ENCODE data around the gene ENAM.
"Not testable (repeated sequence)": the region's sequence is repeated elsewhere in the genome, so short reads cannot be mapped to it uniquely, and the experiment has no call there.

The ENAM gene

GRCh38 chr4:70676554-70677090, 48.1 kb downstream of the ENAM start:
- no peak for DNase-seq (ENCODE audit: low read depth in 3 of 3)

DNA sequence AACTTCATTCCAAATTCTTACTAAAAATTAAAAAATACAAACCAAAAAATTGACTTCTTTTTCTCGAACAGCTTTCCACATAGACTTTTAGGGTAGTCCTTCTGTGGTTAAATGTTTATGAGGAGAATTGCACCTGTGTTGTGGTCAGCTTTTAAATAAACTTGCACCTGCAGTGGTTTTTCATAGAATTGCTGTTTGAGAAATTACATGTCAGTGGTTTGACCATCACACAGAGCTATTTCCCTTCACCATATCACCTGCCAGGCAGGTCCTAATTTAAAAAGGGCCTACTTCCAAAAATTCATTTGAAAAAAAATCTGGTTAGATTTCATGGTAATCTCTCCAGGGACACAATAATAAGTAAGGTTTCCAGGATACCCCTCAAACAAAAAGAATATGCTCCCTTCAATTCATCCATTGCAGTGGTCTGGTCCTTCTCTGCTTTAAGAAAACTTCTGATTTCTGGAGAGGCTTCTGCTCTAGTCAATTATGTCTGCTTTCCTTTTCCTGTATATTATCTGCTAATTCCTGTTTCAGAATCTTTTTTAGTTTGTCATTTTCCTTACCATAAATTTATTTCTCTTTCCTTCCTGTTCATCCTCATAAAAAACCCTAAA, 49.9 kb downstream of the ENAM start:
- DNase-seq (ENCODE audit: low read depth in 3 of 3): no peak

DNA sequence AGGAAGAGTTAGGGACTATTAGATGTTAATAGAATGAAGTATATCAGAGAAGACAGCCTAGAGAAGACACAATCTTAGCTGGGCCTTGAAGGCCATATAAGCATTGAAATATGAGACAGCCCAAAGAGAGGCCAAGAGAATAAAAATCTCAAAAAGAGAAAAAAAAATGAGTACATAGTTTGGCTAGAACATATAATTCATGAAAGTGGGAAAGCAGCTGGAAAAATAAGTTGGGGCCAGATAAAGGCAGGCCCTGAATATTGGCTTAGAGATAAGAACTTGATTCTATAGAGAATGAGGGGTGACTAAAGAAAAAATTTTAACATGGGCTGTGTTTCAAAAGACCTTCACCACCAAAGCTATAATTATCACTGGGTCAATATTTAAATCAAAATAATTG, 52.4 kb downstream of the ENAM start:
- no peak for DNase-seq (ENCODE audit: low read depth in 3 of 3)

DNA sequence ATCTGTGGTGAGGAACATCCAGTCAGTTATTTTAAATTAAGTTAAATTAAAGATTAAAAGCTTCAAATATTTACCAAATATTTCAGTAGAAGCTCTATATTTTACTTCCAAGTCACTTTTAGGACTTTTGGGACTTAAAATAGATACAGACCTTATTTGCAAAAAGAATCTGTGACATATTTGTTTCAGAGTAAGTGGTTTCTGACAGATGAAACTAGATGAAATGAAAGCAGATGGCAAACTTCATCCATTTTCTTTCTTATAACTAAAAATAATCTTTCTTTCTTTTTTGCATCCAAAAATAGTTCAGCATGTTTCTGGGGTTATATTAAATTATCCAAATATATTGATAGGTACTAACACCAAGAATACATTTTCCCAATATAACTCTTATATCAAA, 53.2 kb downstream of the ENAM start:
- no peak for DNase-seq (ENCODE audit: low read depth in 3 of 3)

GRCh38 chr4:70682142-70682541, 53.6 kb downstream of the ENAM start:
- not testable (repeated sequence) for DNase-seq (ENCODE audit: low read depth in 3 of 3)

GRCh38 chr4:70687392-70687791, 58.8 kb downstream of the ENAM start:
- peak in 1 of 3 experiments; percentile 6 for DNase-seq (ENCODE audit: low read depth in 3 of 3)

DNA sequence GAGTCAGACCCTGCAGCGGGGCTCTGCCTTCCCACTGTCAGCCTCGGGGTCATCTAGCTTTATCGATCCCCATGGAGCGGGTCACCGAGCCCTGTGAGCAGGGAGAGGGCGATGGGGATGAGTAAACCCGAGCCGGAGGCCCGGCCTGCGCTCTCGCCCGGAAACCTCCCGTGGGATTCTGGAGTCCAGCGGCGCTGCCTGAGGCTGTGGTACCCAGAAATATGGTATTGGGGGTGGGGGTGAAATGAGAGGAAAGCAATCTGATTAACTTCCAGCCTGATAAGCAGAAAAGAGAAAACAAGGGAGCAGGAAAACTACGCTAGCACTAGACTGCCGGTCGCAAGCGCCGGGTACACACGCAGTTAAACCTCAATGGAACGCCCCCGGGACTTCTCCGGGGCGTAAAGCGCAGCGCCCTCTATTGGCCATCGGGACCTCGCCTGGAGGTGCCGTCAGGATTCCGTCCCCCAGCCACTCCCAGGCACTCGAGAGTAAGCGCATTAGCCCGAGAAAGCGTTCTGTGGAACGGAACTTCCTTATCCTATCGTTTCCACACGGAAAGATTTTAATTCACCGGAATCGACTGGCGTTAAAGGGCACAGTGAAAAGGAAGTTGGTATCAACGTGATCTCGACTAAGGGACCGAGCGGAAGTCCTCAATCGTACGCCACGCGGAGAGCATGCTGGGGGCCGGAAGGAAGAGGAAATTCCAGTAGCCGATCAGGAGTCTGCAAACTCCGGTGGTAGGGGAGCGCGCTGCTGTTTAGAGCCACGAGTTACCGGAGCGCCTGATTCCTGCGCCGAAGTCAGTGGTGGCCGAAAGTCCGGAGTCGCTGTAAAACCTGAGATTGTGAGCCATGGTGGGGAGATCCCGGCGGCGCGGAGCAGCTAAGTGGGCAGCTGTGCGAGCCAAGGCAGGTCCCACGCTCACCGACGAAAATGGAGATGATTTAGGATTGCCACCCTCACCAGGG, 59.6 kb downstream of the ENAM start, which contains the start of gene UTP3:
TSS of gene UTP3 (plus strand) at position 712 of the 974 bp plus-strand sequence. CDS start at position 858, 146 bp downstream.
- peak; percentile 84 to 89 (median 88) for DNase-seq (ENCODE audit: low read depth in 3 of 3)

DNA sequence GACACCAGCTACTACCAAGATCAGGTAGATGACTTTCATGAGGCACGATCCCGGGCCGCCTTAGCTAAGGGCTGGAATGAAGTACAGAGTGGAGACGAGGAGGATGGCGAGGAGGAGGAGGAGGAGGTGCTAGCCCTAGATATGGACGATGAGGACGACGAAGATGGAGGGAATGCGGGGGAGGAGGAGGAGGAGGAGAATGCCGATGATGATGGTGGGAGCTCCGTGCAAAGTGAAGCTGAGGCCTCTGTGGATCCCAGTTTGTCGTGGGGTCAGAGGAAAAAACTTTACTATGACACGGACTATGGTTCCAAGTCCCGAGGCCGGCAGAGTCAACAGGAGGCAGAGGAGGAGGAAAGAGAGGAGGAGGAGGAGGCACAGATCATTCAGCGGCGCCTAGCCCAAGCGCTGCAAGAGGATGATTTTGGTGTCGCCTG, 60.3 kb downstream of the ENAM start:
- DNase-seq (ENCODE audit: low read depth in 3 of 3): no peak

DNA sequence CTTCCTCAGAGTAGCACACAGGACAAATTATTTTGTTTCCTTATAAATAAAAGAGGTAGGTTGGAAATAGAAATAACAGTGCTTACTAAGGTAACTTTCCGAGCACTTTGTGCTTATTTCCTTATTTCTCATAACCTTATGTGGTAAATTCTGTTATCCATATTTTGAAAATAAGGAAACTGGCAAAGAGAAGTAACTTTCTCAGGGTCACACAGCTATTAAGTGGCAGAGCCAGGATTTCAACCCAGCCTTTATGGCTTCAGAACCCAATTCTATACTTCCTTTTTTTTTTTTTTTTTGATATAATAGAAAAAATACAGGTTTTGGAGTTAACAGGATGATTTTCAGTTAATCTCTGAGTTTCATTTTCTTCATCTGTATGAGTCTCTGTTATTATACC, 63.1 kb downstream of the ENAM start:
- no peak for DNase-seq (ENCODE audit: low read depth in 3 of 3)

DNA sequence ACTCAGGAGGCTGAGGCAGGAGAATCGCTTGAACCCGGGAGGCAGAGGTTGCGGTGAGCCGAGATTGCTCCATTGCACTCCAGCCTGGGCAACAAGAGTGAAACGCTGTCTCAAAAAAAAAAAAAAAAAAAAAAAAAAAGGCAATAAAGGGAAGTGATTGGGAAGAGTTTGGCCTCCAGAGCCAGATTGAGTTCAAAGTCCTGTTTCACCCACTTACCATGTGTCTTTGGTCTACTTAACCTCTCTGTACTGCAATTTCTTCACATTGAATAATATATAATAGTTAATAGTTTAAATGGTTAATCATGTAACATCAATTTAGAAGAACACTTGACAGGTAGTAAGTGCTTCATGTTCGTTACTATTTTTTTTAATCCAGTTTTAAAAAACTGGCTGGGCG, 66.1 kb downstream of the ENAM start:
- DNase-seq (ENCODE audit: low read depth in 3 of 3): not testable (repeated sequence)

All from stimulated activated CD4-positive, alpha-beta T cell treated with anti-CD3 and anti-CD28 coated beads, TNF-alpha, amount 100 ng/mL, for 4 hours (primary cell).